GM21515 (cell line): ENCODE results near the gene GATAD2B.
"Not testable (repeated sequence)": the region's sequence is repeated elsewhere in the genome, so short reads cannot be mapped to it uniquely, and the experiment has no call there.

Source experiments
- ATAC-seq: cut with Tn5 transposase; IDR thresholded peaks from one replicate; pipeline ENCODE4 v1.9.1; 2021; ENCODE audit not compliant: unreplicated experiment

GATAD2B gene

DNA sequence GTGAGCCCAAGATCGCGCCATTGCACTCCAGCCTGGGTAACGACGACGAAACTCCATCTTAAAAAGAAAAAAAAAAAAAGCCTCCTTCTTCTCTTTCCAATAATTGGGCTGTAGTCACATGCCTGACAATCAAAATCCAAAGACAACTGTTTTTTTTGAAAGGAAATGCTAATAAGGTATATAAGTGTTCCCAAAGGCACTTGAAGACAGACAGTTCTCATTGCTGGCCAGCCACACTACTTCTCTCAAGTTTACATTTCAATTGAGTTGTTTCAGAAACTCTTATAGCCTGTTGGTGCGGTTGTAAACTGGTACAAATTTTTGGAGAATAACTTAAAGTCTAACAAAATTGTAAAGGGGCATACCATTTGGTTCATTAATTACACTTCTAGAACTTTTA is 23.3 kb downstream of the GATAD2B start:
- ATAC-seq: no peak

- ATAC-seq: not testable (repeated sequence)
These were observed 26.9 kb downstream of the GATAD2B start for GRCh38 chr1:153895866-153896265.

- ATAC-seq: not testable (repeated sequence)
These were observed 31.7 kb downstream of the GATAD2B start for GRCh38 chr1:153891042-153891441.

GRCh38 chr1:153888533-153888932 is 34.2 kb downstream of the GATAD2B start:
- ATAC-seq: no peak

DNA sequence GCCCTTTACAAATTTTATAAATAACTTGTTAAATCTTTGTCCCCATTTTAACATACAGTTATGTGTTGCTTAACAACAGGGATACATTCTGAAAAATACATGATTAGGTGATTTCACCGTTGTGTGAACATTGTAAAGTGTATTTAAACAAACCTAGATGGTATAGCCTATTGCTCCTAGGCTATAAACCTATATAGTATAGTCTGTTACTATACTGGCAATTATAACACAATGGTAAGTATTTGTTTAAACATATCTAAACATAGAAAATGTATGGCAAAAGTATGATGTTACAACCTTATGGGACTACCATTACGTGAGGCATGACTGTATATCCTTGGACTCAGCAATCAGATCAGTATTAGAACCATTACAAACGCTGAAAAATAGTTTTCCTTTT is 36.6 kb downstream of the GATAD2B start:
- no peak for ATAC-seq

DNA sequence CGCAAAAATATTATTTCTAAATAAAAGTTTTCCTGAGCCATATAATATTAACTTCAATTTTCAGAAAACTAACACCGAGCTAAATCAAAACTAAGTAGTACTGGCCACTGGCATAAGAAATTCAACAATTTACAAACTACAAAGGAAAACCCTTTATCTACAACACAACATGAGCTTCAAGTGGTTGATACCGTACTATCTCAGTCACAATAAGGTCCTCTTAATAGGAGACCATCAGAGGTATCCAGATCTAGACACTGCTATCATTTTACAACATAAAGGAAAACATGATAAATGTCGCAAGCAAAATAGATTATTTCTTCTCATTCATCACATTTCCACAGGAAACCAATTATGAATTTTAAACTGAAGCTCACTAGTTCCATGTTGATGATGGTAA is 39.5 kb downstream of the GATAD2B start:
- ATAC-seq: no peak

DNA sequence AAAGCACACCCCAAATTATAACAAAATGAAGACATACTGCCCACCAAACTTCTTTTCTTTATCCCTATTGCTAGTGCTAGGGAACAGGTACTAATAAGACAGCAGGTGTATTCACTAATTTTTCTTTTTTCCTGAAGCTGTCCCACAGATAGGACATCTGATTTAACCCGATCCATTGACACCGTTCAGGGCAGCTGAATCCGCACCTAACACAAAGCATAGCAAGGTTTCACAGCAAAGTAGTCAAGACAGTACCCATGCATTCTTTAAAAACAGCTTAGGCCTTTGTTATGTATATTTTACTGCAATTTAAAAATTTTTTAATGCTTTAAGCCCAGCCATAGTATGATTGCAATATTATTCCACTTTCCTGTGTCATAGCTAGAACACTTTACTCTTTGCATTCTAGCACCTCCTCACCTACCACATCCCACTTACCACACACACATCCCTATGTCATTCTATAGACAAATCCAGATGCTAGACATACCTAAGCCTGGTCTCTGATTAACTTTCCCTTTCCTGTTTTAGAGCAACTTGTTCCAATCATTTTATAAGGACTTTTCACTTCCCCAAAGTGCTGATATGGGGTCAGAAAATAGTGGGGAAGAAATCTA is 40.4 kb downstream of the GATAD2B start:
- ATAC-seq: no peak

DNA sequence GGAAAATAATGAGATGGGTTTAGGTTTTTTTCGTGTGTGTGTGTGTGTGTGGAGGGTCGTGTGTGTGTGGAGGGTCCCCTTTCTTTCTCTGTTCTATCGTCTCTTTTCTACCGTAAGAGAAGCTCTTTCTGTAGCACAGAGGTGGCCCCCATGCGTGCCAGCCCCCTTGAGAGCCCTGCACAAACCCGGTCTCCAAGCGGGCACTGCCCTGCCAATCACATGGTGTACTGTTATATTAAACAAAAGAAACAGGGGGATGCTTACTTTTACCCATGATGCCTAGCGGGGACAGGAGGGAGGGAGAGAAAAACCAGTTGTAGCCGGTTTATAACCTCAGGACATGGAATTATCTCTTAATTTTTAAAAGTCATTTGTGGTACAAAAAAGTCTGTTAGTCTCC is 41.0 kb downstream of the GATAD2B start:
- ATAC-seq: no peak

DNA sequence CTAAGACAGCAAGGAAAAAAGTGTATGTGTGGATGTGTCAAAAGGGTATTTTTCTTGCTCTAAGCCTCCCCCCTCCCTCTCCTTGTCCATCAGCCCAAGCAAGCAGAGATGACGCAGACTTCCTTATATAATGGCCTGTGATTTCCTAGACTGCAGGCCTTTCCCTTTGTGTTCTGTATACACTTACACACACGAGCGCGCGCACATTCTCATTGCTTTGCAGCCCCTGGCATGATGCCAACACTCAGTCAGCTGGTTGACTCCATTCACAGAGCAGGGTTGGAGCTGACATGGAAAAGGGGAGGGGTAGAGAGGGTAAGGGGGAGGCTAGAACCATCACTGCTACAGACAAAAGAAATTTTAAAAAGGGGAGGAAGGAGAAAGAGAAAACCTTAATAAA is 41.8 kb downstream of the GATAD2B start:
- ATAC-seq: no peak

DNA sequence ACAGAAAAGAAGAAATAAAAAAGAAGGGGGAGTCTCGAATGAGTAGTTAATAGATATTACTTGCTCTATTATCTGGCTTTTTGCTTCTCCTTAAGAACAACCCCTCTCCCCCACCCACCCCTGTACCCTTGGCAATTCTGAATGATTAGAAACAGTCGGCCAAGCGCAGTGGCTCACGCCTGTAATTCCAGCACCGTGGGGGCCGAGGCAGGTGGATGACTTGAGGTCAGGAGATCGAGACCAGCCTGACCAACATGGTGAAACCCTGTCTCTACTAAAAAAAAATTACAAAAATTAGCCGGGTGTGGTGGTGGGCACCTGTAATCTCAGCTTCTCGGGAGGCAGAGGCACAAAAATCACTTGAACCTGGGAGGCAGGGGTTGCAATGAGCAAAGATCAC is 42.7 kb downstream of the GATAD2B start:
- ATAC-seq: no peak

DNA sequence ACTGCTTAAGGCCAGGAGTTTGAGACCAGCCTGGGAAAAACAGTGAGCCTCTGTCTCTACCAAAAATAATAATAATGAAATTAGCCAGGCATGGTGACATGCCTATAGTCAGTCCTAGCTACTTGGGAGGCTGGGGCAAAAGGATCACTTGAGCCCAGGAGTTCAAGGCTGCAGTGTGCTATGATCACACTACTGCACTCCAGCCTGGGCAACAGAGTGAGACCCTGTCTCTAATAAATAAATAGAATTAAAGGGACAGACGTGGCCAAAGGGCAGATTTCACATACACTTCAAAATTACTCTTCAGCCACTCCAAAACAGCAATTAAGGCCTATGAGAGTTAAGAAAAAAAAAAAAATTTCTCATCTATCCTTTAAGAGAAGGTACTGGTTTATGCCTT is 45.7 kb downstream of the GATAD2B start:
- ATAC-seq: no peak

GRCh38 chr1:153872934-153873333 is 49.8 kb downstream of the GATAD2B start:
- no peak for ATAC-seq

DNA sequence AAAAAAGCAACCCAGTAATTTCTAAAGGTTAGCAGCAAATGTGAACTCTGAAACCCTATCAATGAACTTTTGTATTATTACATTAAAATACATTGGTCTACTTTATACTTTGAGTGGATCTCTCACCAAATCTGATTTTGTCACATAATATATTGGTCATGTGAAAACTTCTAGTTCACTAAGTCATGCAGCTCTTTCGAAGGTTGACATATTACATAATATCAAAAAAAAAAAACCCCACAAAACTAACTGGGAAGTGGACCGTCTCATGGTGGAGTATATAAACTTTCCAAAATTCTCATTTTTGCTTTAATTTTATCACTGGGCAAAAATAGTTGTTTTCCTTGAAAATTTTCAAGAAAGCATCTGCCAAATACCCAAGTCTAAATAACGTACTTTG is 50.4 kb downstream of the GATAD2B start:
- ATAC-seq: no peak

DNA sequence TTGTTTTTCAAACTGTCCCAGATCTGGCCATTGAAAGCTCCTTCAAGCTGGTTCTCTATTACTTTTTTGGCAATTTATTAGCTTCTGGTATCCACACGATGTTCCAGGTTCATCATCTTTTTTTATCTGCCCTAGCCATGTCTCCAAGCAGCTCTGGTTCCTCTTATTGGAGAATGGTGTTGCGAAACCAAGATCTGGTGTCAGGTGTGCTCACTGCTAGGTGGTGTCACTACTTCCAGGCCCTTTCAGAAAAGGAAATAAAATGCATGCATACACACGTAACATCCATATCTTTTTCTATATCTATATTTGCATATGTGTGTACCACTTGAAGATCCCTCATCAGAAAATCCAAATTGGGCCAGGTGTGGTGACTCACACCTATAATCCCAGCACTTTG is 53.3 kb downstream of the GATAD2B start:
- no peak for ATAC-seq

GRCh38 chr1:153866045-153866850 is 56.5 kb downstream of the GATAD2B start:
- peak; percentile 68 for ATAC-seq

DNA sequence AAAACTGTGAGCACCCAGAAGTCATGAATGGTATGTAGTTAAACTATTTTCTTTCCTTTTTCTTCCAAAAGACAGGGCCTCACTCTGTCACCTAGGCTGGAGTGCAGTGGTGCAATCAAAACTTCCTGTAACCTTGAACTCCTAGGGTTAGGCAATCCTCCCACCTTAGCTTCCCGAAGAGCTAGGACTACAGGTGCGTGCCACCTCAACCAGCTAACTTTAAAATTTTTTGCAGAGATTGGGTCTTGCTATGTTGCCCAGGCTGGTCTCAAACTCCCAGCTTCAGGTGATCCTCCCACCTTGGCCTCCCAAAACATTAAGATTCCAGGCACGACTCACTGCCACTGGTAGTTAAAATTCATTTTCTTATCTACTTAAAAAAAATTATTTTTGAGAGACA is 62.5 kb downstream of the GATAD2B start:
- no peak for ATAC-seq

DNA sequence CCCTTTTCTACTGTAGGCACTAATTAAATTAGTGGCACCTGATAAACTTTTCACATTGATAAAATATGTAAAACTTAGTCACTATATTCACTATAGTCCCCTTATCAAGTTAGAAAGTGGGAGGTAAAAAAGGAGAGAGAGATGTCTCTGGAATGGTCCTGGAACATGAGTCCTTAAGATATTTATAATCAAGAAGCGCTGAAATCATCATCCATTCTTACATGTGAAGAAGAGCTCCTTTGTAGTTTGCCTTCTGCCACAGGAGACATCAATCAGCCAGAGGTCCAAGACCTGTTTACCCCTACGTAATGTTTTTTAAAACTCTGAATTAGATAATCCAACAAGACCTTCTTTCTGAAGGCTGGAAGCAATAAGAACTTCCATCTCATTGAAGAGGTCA is 65.3 kb downstream of the GATAD2B start:
- no peak for ATAC-seq

- ATAC-seq: no peak
These were observed 66.0 kb downstream of the GATAD2B start for GRCh38 chr1:153856763-153857162.

DNA sequence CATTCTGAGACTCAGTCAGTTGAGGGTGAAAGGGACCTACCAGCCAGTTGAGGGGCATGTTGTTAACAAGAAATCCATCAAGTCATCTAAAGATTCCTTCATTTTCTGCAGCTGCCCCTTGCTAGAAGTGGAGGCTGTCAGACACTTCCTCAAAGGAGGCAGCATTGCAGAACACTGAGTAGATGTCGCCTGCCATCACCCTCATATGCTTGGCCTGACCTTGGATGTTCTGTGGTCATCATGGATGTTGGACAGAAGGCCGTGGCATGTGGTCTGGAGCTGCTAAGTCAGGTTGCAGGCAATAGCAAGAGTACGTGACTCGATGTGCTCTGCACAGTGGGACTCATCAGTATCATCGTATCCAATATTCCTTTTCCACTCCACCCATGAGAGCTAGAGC is 70.6 kb downstream of the GATAD2B start:
- ATAC-seq: no peak

- peak; percentile 83 for ATAC-seq
These were observed 73.1 kb downstream of the GATAD2B start for GRCh38 chr1:153849487-153850185.

GRCh38 chr1:153848805-153849204 is 74.0 kb downstream of the GATAD2B start:
- peak; percentile 8 for ATAC-seq

GRCh38 chr1:153845158-153845557 is 77.6 kb downstream of the GATAD2B start:
- ATAC-seq: no peak
